B cell (primary cell): ENCODE results near the gene KCNH6.

Experiments
- EZH2 ChIP-seq: IDR thresholded peaks from 2 replicates; pipeline ENCODE4 v1.6.1; 2012; ENCODE audit warnings: borderline replicate concordance, low read depth, mild to moderate bottlenecking, moderate library complexity, low read length; ENCODE audit not compliant: insufficient read depth, poor library complexity, severe bottlenecking
- TF ChIP-seq, protein P1 (sequence below): fragments of 200-600 bp; IDR thresholded peaks from one replicate; pipeline ENCODE4 v1.8.0; 2022; ENCODE audit warnings: antibody characterized with exemption, mild to moderate bottlenecking

DNA sequence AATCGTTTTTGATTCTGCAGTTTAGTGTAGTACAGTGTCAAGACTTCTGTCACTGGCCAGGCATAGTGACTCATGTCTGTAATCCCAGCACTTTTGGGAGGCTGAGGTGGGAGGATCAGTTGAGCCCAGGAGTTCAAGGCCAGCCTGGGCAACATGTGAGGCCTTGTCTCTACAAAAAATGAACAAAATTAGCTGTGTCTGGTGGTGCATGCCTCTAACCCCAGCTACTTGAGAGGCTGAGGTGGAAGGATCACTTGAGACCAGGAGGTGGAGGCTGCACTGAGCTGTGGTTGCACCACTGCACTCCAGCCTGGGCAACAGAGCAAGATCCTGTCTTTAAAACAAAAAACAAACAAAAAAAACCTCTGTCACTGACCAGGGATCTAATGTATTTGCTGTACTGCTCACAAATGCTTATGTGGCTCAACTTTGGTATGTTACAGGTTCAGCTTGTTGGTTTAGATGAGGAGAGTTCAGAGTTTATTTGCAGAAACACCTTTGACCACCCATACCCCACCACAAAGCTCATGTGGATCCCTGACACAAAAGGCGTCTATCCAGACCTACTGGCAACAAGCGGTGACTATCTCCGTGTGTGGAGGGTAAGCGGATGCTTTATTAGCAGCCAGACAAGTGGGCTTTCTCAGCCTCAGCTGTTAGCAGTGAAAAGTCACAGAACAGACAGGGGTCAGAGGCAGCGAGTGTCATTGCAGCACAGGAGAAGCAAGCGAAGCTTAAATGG, 55.0 kb downstream of the KCNH6 start:
- TF ChIP-seq, protein P1, sequence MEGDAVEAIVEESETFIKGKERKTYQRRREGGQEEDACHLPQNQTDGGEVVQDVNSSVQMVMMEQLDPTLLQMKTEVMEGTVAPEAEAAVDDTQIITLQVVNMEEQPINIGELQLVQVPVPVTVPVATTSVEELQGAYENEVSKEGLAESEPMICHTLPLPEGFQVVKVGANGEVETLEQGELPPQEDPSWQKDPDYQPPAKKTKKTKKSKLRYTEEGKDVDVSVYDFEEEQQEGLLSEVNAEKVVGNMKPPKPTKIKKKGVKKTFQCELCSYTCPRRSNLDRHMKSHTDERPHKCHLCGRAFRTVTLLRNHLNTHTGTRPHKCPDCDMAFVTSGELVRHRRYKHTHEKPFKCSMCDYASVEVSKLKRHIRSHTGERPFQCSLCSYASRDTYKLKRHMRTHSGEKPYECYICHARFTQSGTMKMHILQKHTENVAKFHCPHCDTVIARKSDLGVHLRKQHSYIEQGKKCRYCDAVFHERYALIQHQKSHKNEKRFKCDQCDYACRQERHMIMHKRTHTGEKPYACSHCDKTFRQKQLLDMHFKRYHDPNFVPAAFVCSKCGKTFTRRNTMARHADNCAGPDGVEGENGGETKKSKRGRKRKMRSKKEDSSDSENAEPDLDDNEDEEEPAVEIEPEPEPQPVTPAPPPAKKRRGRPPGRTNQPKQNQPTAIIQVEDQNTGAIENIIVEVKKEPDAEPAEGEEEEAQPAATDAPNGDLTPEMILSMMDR, result no peak
- TF ChIP-seq EZH2, result no peak
